Measurements from ENCODE around the gene SLC30A3.
A peak's percentile ranks its signal among the peaks of the same experiment; 100 is the strongest.

SLC30A3 gene

DNA sequence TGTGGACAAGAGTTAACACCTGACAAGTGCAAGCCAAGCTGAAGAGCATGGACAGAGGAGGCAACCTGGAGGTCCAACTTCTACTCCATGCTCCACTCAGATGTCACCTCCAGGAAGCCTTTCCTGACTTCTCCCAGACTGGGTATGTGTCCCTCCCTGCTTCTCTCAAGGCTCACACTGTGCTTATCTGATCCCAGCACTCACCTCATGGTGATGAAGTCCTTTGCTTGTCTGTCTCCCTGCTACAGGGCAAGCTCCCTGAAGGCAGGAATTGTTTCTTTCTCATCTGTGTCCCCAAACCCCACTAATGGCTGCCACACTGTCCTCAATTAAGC lies 2.7 kb upstream of the SLC30A3 start:
- Histone ChIP-seq H3K36me3 (no peaks in the 10 kb centered on the region), H3K4me2 (peak overlapping the region; percentile 97 to 99 (median 98); a peak in 19 of 22 replicates), H3K4me3 (peak overlapping the region in 3 of 10 experiments; percentile 53 to 65 (median 64); a peak in 3 of 20 replicates), H4K20me1 (peaks cover 0 to 48% (median 34%) of the 10 kb centered on the region in 11 experiments; a peak in 19 of 22 replicates), H3K27me3 (peaks cover 71 to 98% (median 87%) of the 10 kb centered on the region in 11 experiments), H3K4me1 (peaks cover 28 to 42% (median 36%) of the 10 kb centered on the region in 10 experiments), H3K9me3 (replicated peaks in 1 of 11) (no peaks in the 10 kb centered on the region), H3K27ac (no peak overlapping the region), H3K9ac (no peak overlapping the region)
- no peak for TF ChIP-seq Cebpa-rat (IDR thresholded peaks at IDR 0.05)

DNA sequence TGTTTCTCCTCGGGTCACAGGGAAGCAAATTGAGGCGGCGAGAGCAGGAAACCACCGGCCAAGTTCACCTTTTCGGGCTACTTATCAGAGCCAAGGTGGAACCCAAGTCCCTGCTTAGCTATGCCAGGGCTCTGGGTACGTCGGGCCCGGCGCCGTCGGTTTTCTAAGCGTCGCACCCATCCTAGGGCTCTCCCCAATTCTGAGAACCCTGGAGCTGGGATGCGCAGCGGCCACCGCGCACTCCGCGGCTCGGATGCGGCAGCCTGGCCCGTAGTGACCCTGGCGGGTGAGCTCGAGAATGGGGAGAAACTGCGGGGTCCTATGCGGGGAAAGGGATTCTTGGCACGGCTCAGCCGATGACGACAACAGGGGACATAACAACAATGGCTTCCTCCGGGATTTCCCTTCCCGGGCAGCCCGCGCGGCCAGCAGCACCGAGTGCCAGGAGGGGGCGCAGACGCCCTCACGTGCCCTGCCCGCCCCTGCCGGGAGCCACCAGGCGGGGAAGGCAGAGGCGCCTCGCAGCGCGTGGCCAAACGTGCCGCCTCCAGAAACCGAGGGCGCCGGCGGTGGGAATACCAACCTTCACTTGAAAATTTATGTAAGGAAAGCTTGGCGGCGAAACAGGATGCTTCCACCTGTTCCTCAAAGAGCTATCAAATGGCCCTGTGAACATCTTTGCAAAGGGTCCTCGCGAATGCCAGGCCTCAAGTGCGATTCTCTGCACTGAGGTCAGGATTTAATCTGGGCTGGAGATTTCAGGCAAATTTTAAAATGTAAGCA lies 2.1 kb upstream of the SLC30A3 start:
- no peaks in the 10 kb centered on the region for H3K9me3 ChIP-seq (replicated peaks in 1 of 11)
- no peak for TF ChIP-seq Cebpa-rat (IDR thresholded peaks at IDR 0.05)
- H3K27ac ChIP-seq = no peak overlapping the region
- peak overlapping the region in 7 of 11 experiments; percentile 4 to 56 (median 37); a peak in 6 of 22 replicates for H3K9ac ChIP-seq
- peaks cover 0 to 53% (median 34%) of the 10 kb centered on the region in 11 experiments; a peak in 19 of 22 replicates for H4K20me1 ChIP-seq
- peaks cover 23 to 41% (median 36%) of the 10 kb centered on the region in 10 experiments for H3K4me1 ChIP-seq
- no peaks in the 10 kb centered on the region for H3K36me3 ChIP-seq
- H3K27me3 ChIP-seq = peaks cover 77 to 100% (median 89%) of the 10 kb centered on the region in 11 experiments
- H3K4me3 ChIP-seq = peak overlapping the region; percentile 53 to 71 (median 62)
- H3K4me2 ChIP-seq = peak overlapping the region; percentile 97 to 99 (median 98)

DNA sequence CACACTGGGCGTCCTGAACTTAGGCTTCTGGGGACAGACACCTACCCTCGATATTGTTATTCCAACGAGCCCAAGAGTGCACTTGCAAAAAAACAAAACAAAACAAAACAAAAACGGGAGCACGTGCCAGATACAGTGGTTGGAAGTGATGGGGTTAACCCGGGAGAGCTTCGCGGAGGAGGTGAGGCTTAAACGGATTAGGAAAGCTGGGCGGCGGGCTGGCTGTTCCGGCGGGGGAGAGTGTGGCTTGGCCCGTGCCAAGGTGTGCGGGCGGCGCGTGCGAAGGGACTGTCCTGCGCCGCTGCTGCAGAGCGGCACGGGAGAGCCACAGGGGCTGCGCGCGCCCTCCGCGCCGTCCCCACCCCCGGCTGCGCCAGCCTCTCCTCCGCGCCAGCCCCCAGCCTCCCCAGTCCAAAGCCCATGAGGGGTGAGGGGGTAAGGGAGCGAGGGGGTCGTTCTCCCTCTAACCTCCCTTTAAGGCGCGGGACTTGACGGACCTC lies 1.5 kb upstream of the SLC30A3 start:
- Histone ChIP-seq H4K20me1 (peaks cover 0 to 53% (median 34%) of the 10 kb centered on the region in 11 experiments; a peak in 19 of 22 replicates), H3K9ac (peak overlapping the region in 5 of 11 experiments; percentile 4 to 56 (median 24); a peak in 3 of 22 replicates), H3K9me3 (replicated peaks in 1 of 11) (no peaks in the 10 kb centered on the region), H3K27ac (no peak overlapping the region), H3K27me3 (peaks cover 83 to 100% (median 93%) of the 10 kb centered on the region in 11 experiments), H3K4me1 (peaks cover 23 to 41% (median 36%) of the 10 kb centered on the region in 10 experiments), H3K4me2 (peak overlapping the region; percentile 97 to 99 (median 98)), H3K36me3 (no peaks in the 10 kb centered on the region), H3K4me3 (peak overlapping the region; percentile 53 to 71 (median 62))
- no peak for TF ChIP-seq Cebpa-rat (IDR thresholded peaks at IDR 0.05)

DNA sequence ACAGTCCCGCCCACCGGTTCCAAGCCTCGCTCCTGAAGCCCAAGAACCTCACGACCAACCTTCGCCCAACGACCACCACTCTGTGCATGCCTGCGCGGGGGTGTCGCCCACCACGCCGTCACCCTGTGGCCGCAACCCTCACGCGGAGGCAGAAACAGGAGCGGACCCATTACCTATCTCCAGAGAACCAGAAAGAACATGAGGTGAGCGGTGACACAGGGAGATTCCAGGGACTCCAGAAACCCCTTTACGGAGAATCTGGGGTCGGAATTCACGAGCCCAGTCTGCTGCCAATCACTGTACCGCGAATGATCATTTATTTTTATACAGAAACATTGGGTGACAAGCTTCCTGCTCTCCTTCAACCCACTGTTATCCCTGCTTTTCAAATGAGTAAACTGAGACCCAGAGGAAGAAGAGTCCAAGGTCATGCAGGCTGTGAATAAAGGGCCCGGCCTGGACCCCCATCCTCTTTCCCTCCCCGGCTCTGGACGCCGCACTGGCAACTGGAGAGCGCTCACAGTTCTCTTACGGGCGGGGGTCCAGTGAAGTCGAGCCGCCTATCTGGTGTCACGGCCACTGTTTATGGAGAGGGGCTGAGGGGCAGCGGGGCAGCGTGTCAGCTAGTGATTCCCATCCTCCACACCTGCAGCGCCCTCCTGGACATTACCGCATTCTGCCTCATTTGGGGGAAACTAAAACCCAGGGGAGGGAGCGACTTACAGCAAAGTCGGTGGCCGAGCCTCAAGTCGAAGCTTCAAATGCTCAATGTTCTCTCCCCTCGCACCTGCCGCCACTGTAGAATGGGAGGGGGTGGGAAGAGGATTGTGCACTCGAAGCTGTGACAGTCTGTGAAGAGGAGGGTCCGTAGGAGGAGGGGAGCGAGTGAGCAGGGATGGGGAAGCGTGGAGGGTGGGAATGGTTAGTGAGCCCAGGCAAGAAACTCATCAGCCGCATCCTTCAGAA lies 723 bp upstream of the SLC30A3 start:
- peaks cover 23 to 39% (median 36%) of the 10 kb centered on the region in 10 experiments for H3K4me1 ChIP-seq

DNA sequence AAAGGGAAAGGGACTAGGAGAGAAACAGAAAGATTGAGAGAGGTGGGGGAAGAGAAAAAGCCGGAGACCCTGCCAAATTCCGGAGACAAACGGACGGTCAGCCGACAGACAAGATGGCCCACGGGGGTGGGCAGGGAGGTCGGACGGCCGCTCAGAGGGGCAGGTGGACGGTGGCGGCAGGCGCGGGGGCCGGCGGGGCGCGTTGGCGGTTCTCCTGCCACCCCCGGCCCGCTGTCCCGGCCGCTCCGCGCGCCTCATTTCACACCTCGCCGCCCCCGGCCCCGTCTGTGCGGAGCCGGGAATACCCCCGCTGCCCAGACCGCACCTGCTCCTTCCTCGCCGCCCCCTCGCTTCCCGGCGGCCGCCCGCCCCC lies 935 bp downstream of the SLC30A3 start:
- H3K9ac ChIP-seq = peak overlapping the region in 7 of 11 experiments; percentile 38 to 65 (median 63); a peak in 12 of 22 replicates
- no peak overlapping the region for H3K27ac ChIP-seq
- peak overlapping the region; percentile 53 to 74 (median 62) for H3K4me3 ChIP-seq
- no peak for TF ChIP-seq Cebpa-rat (IDR thresholded peaks at IDR 0.05)
- H4K20me1 ChIP-seq = peaks cover 0 to 63% (median 34%) of the 10 kb centered on the region in 11 experiments; a peak in 19 of 22 replicates
- H3K9me3 ChIP-seq (replicated peaks in 1 of 11) = no peaks in the 10 kb centered on the region
- H3K36me3 ChIP-seq = no peaks in the 10 kb centered on the region
- H3K27me3 ChIP-seq = peaks cover 84 to 99% (median 97%) of the 10 kb centered on the region in 11 experiments
- peak overlapping the region; percentile 97 to 99 (median 98) for H3K4me2 ChIP-seq
- peaks cover 23 to 38% (median 36%) of the 10 kb centered on the region in 10 experiments for H3K4me1 ChIP-seq

More for the DNA sequence above, 723 bp upstream of the SLC30A3 start:
- H3K4me3 ChIP-seq = peak overlapping the region; percentile 53 to 74 (median 62)
- no peaks in the 10 kb centered on the region for H3K36me3 ChIP-seq
- H3K27ac ChIP-seq = no peak overlapping the region
- no peaks in the 10 kb centered on the region for H3K9me3 ChIP-seq (replicated peaks in 1 of 11)
- peaks cover 88 to 100% (median 97%) of the 10 kb centered on the region in 11 experiments for H3K27me3 ChIP-seq
- H3K9ac ChIP-seq = no peak overlapping the region; a peak in 2 of 22 replicates
- H3K4me2 ChIP-seq = peak overlapping the region; percentile 97 to 99 (median 98)
- no peak for TF ChIP-seq Cebpa-rat (IDR thresholded peaks at IDR 0.05)
- peaks cover 0 to 56% (median 34%) of the 10 kb centered on the region in 11 experiments; a peak in 19 of 22 replicates for H4K20me1 ChIP-seq

DNA sequence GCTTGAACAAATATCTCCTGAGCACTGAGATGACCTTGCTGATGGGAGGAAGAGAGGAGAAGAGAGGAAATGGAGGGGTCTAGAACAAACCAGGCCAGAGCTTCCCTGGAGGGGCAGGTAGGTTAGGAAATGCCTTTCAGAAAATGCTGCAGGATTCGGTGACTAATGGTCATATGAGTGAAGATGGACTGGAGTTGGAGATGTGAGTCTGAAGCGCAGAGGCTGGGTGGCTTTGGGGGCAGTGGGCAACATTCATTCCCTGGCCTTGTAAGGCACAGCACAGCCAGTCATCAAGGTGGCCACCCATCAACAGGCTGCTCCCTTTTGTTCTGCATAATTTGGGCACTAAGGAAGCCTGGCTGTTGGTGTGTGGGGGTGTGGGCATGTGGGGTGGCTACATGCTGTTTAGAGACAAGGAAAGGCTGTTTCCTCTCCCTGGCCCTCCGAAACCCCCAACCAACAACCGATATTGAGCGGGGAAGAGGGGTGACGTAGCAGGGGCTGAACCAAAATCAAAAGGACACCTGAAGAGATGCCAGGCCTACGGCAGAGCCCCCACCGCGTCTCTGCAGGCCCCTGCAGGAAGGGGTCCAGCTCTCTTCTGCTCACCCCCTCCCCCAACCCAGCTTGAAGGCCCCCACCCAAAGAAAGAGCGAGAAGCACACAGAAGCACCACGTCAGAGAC lies 1.5 kb downstream of the SLC30A3 start:
- no peak overlapping the region for H3K27ac ChIP-seq
- peak overlapping the region in 1 of 10 experiments; percentile 67; a peak in 1 of 20 replicates for H3K4me3 ChIP-seq
- no peak for TF ChIP-seq Cebpa-rat (IDR thresholded peaks at IDR 0.05)
- H3K4me2 ChIP-seq = peak overlapping the region in 2 of 11 experiments; percentile 98; a peak in 2 of 22 replicates
- peaks cover 23 to 38% (median 36%) of the 10 kb centered on the region in 10 experiments for H3K4me1 ChIP-seq
- H3K36me3 ChIP-seq = no peaks in the 10 kb centered on the region
- no peak overlapping the region for H3K9ac ChIP-seq
- H3K9me3 ChIP-seq (replicated peaks in 1 of 11) = no peaks in the 10 kb centered on the region
- H3K27me3 ChIP-seq = peaks cover 79 to 99% (median 97%) of the 10 kb centered on the region in 11 experiments
- peaks cover 0 to 65% (median 34%) of the 10 kb centered on the region in 11 experiments; a peak in 19 of 22 replicates for H4K20me1 ChIP-seq

DNA sequence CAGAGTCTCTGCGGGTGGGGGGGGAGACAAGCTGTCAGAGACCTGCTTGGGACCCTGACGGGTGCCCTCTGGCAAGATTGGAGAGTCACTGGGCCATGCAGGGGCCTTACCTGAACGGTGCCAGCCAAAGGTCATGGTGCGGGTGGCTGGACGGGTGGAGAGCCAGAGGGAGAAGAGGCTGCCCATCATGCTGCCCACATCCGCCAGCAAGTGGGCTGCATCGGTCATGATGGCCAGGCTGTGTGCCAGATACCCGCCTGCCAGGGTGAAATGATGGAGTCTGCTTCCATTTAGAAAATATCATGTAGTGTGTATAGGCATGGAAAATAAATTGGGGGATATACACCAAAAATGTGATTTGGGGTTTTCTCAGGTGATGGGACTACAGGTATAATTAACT lies 4.8 kb downstream of the SLC30A3 start:
- no peak for TF ChIP-seq Cebpa-rat (IDR thresholded peaks at IDR 0.05)
- no peak overlapping the region for H3K9ac ChIP-seq
- H3K9me3 ChIP-seq (replicated peaks in 1 of 11) = no peaks in the 10 kb centered on the region
- H4K20me1 ChIP-seq = peaks cover 0 to 47% (median 18%) of the 10 kb centered on the region in 11 experiments; a peak in 17 of 22 replicates
- H3K27me3 ChIP-seq = peaks cover 46 to 82% (median 68%) of the 10 kb centered on the region in 11 experiments
- H3K4me2 ChIP-seq = no peak overlapping the region
- no peak overlapping the region for H3K4me3 ChIP-seq
- H3K27ac ChIP-seq = no peak overlapping the region
- H3K36me3 ChIP-seq = no peaks in the 10 kb centered on the region
- peaks cover 6 to 15% (median 12%) of the 10 kb centered on the region in 10 experiments; a peak in 17 of 20 replicates for H3K4me1 ChIP-seq
